CD4-positive, alpha-beta T cell (primary cell): ENCODE measurements around the gene PLEKHB1. TPM values are rescaled to one million over a fixed set of nuclear protein-coding genes. Genes with fewer than 3 reads are reported as not detected.
A peak's percentile ranks its signal among the peaks of the same experiment; 100 is the strongest.

Experiments
- ATAC-seq: fragments of 200-7000 bp; cut with Tn5 transposase; one replicate; pipeline ENCODE4 v1.10.0; 2022; ENCODE audit warnings: mild to moderate bottlenecking; ENCODE audit not compliant: poor library complexity
- CTCF ChIA-PET: fragments of 350-600 bp; sonication (Branson Sonifier 250); formaldehyde crosslinking; loops from one replicate; lab custom pipeline; 2021; ENCODE audit warnings: antibody characterized with exemption, inconsistent platforms; lab: Charles Lee
- POLR2A ChIA-PET: fragments of 350-600 bp; sonication (Branson Sonifier 250); formaldehyde crosslinking; loops from one replicate; lab custom pipeline; 2021; ENCODE audit warnings: antibody characterized with exemption, inconsistent platforms; lab: Charles Lee
- DNase-seq, 14 experiments: peaks; one replicate each; pipeline ENCODE4 v3.0.0-alpha.2; 2013 to 2020; ENCODE audit warnings: mixed read lengths in 2 of 14
- H3K27ac ChIP-seq, 2 donors: one replicate each; pipeline versions ENCODE4 v1.5.1 to v1.7.0; 2013; ENCODE audit warnings: low read length in 2 of 2, low read depth in 1 of 2, mild to moderate bottlenecking in 1 of 2
- H3K27me3 ChIP-seq, 2 experiments: 1 replicate in 1 of 2; 2 replicates in 1 of 2; pipeline versions ENCODE4 v1.6.1 to v1.7.0; 2013; ENCODE audit warnings: low read length in 2 of 2, control low read depth in 1 of 2, mild to moderate bottlenecking in 1 of 2, moderate library complexity in 1 of 2; ENCODE audit not compliant: insufficient read depth in 2 of 2, control insufficient read depth in 1 of 2
- H3K36me3 ChIP-seq: one replicate; pipeline ENCODE4 v1.6.1; 2013; ENCODE audit warnings: low read length, control low read depth; ENCODE audit not compliant: insufficient read depth
- H3K4me1 ChIP-seq: one replicate; pipeline ENCODE4 v1.6.1; 2013; ENCODE audit warnings: low read length, control low read depth; ENCODE audit not compliant: insufficient read depth
- H3K4me3 ChIP-seq: one replicate; pipeline ENCODE4 v1.5.1; 2013; ENCODE audit warnings: mild to moderate bottlenecking, low read length, moderate library complexity
- H3K9me3 ChIP-seq, 2 experiments: 1 replicate in 1 of 2; 2 replicates in 1 of 2; pipeline versions ENCODE4 v1.6.1 to v1.7.0; 2013; ENCODE audit warnings: low read length in 2 of 2, mild to moderate bottlenecking in 2 of 2, control low read depth in 1 of 2, moderate library complexity in 1 of 2; ENCODE audit not compliant: control insufficient read depth in 1 of 2, insufficient read depth in 1 of 2
- H3K27ac Mint-ChIP-seq: one replicate; pipeline ENCODE4 v1.8.0; 2020; ENCODE audit warnings: mixed read lengths
- H3K27me3 Mint-ChIP-seq: one replicate; pipeline ENCODE4 v1.8.0; 2021; ENCODE audit warnings: mixed read lengths
- H3K36me3 Mint-ChIP-seq: one replicate; pipeline ENCODE4 v1.8.0; 2021; ENCODE audit warnings: low read depth, mixed read lengths
- H3K4me1 Mint-ChIP-seq: one replicate; pipeline ENCODE4 v1.8.0; 2021; ENCODE audit warnings: low read depth, mixed read lengths
- H3K4me3 Mint-ChIP-seq: one replicate; pipeline ENCODE4 v1.8.0; 2020; ENCODE audit warnings: mild to moderate bottlenecking, mixed read lengths
- H3K9me3 Mint-ChIP-seq: one replicate; pipeline ENCODE4 v1.8.0; 2020; ENCODE audit warnings: mixed read lengths
- intact Hi-C, 2 experiments: fragments of 100-400 bp; cut with DNase I in 1 of 2; cut with micrococcal nuclease in 1 of 2; formaldehyde crosslinking; loops; one replicate each; pipeline versions ENCODE4 v1.15.1 to v1.9.0; 2023 to 2025; cut with DNase I, micrococcal nuclease
- total RNA-seq, 174 experiments: library from RNA in 2 of 174; stranded (reverse) in 2 of 174; gene quantifications; one replicate each; pipeline ENCODE4 v1.2.3 and lab custom pipeline; 2021 to 2026
- TF ChIP-seq, protein P1 (sequence below): fragments of 200-600 bp; IDR thresholded peaks from one replicate; pipeline ENCODE4 v1.8.0; 2022; ENCODE audit warnings: antibody characterized with exemption, mild to moderate bottlenecking

Gene PLEKHB1
- total RNA-seq, 2 experiments from 2014 or later: 30.8 to 34.6 TPM

DNA sequence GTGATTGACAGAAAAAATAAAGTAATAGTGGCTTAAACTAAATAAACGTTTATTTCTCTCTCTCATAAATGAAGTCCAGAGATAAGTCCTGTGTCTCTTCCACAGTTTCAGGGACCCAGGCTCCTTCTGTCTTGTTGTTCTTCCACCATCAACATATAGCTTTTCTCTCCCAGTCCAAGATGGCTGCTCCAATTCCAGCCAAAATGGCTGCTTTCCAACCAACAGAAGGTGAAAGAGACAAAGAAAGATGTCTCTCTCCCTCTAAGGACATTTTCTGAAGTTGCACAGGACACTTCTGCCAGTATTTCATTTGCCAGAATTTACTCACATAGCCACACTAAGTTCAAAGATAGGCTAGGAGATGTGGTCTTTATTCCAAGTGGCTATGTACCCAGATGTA is 9.4 kb upstream of the PLEKHB1 start:
- TF ChIP-seq, protein P1, sequence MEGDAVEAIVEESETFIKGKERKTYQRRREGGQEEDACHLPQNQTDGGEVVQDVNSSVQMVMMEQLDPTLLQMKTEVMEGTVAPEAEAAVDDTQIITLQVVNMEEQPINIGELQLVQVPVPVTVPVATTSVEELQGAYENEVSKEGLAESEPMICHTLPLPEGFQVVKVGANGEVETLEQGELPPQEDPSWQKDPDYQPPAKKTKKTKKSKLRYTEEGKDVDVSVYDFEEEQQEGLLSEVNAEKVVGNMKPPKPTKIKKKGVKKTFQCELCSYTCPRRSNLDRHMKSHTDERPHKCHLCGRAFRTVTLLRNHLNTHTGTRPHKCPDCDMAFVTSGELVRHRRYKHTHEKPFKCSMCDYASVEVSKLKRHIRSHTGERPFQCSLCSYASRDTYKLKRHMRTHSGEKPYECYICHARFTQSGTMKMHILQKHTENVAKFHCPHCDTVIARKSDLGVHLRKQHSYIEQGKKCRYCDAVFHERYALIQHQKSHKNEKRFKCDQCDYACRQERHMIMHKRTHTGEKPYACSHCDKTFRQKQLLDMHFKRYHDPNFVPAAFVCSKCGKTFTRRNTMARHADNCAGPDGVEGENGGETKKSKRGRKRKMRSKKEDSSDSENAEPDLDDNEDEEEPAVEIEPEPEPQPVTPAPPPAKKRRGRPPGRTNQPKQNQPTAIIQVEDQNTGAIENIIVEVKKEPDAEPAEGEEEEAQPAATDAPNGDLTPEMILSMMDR: no peak
- ChIA-PET CTCF (interaction anchor here (0.8 to 1.6 kb wide), 2 partner anchors 12 to 208 kb away, joined by 3 read pairs; no protein-coding TSS in a partner anchor), POLR2A (no interaction called here)
- DNase-seq (no peak), ATAC-seq (no peak)
- peaks cover 28% of the 10 kb centered on the region for H3K4me1 Mint-ChIP-seq
- H3K27me3 ChIP-seq: no peaks in the 10 kb centered on the region
- peaks cover 4% of the 10 kb centered on the region for H3K9me3 Mint-ChIP-seq
- no peak overlapping the region for H3K4me3 ChIP-seq
- no peaks in the 10 kb centered on the region for H3K9me3 ChIP-seq
- H3K27ac ChIP-seq: no peak overlapping the region
- H3K27ac Mint-ChIP-seq: no peak overlapping the region
- intact Hi-C loops: no loop called here
- no peak overlapping the region for H3K4me3 Mint-ChIP-seq
- no peaks in the 10 kb centered on the region for H3K36me3 ChIP-seq
- no peaks in the 10 kb centered on the region for H3K27me3 Mint-ChIP-seq
- peaks cover 12% of the 10 kb centered on the region for H3K4me1 ChIP-seq
- H3K36me3 Mint-ChIP-seq: no peaks in the 10 kb centered on the region

DNA sequence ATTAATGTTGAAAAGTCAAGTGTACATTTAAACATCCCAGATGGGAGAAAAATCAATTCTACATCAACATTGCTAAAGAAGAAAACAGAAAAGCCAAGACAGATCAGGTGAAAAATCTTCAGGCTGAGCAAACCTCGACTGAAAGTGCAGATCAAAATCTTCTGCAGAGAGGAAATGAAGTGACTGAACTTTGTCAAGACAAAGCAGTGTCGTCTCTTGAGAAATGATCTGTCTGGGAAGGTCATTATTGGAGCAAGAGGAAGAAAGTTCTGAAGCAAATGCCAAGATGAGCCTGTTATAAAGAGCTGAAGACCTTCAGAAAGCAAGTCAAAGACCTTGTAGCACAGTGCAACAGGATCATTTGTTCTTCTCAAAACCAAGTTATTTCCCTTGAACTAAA is 5.8 kb upstream of the PLEKHB1 start:
- peak; percentile 24 for ATAC-seq
- H3K27me3 ChIP-seq: no peaks in the 10 kb centered on the region
- ChIA-PET POLR2A (interaction anchor here (1.9 kb wide), 1 partner anchor 15 kb away, joined by 8 read pairs; no protein-coding TSS in a partner anchor), CTCF (interaction anchor here (1.6 kb wide), 1 partner anchor 15 kb away, joined by 10 read pairs; no protein-coding TSS in a partner anchor)
- Mint-ChIP-seq H3K4me3 (peak overlapping the region; percentile 5), H3K36me3 (no peaks in the 10 kb centered on the region), H3K9me3 (no peaks in the 10 kb centered on the region), H3K27me3 (no peaks in the 10 kb centered on the region), H3K4me1 (peaks cover 12% of the 10 kb centered on the region), H3K27ac (peak overlapping the region; percentile 74)
- H3K9me3 ChIP-seq: no peaks in the 10 kb centered on the region
- H3K4me3 ChIP-seq: no peak overlapping the region
- DNase-seq: no peak
- H3K4me1 ChIP-seq: no peaks in the 10 kb centered on the region
- TF ChIP-seq, protein P1: no peak
- H3K27ac ChIP-seq: no peak overlapping the region
- H3K36me3 ChIP-seq: no peaks in the 10 kb centered on the region
- intact Hi-C loops: loop anchor here in 1 of 2 experiments (10.0 kb wide), 1 partner anchor 1416 kb away; the partner anchor contains the start of gene INPPL1

DNA sequence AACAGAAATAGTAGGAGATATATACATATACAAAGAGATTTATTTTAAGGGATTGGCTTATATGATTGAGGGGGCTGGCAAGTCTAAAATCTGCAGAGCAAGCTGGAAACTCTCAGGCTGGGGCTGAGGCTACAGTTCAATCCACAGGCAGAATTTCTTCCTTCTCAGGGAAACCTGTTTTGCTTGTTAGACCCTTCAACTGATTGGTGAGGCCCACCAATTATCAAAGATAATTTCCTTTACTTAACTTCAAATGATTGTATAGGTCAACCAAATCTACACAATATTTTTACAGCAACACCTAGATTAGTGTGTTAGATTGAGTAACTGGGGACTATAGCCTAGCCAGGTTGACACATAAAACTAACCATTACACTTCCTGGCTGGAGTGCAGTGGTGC is 4.7 kb upstream of the PLEKHB1 start:
- H3K4me3 Mint-ChIP-seq: no peak overlapping the region

More for the DNA sequence above, 4.7 kb upstream of the PLEKHB1 start:
- Histone ChIP-seq H3K27ac (no peak overlapping the region), H3K4me3 (no peak overlapping the region), H3K4me1 (peaks cover 4% of the 10 kb centered on the region), H3K36me3 (no peaks in the 10 kb centered on the region), H3K27me3 (no peaks in the 10 kb centered on the region), H3K9me3 (no peaks in the 10 kb centered on the region)
- TF ChIP-seq, protein P1: no peak
- Mint-ChIP-seq H3K27me3 (no peaks in the 10 kb centered on the region), H3K4me1 (peaks cover 15% of the 10 kb centered on the region), H3K9me3 (no peaks in the 10 kb centered on the region), H3K27ac (no peak overlapping the region), H3K36me3 (no peaks in the 10 kb centered on the region)
- intact Hi-C loops: loop anchor here in 1 of 2 experiments (10.0 kb wide), 1 partner anchor 1417 kb away; the partner anchor contains the start of gene INPPL1
- DNase-seq (no peak), ATAC-seq (no peak)
- CTCF ChIA-PET: no interaction called here
- POLR2A ChIA-PET: interaction anchor here (1.9 kb wide), 1 partner anchor 16 kb away, joined by 8 read pairs; no protein-coding TSS in a partner anchor
